Neuronal stem cell (in vitro differentiated cells): ENCODE results near the gene SSX4B.
"Not testable (repeated sequence)": the region's sequence is repeated elsewhere in the genome, so short reads cannot be mapped to it uniquely, and the experiment has no call there.

Experiments
- DNase-seq: peaks from one replicate; pipeline ENCODE4 v3.0.0-alpha.2; 2013; ENCODE audit warnings: low spot score
- H2AFZ ChIP-seq: one replicate; pipeline ENCODE4 v1.6.1; 2013; ENCODE audit warnings: mild to moderate bottlenecking, low read length, inconsistent platforms
- H2AK5ac ChIP-seq: 2 replicates; pipeline ENCODE4 v1.6.1; 2013; ENCODE audit warnings: low read depth, mild to moderate bottlenecking, inconsistent platforms, low read length, moderate library complexity, mixed read lengths
- H2BK120ac ChIP-seq: 2 replicates; pipeline ENCODE4 v1.6.1; 2013; ENCODE audit warnings: low read depth, mild to moderate bottlenecking, inconsistent platforms, low read length, moderate library complexity, mixed read lengths
- H2BK12ac ChIP-seq: one replicate; pipeline ENCODE4 v1.6.1; 2013; ENCODE audit warnings: low read length, inconsistent platforms
- H2BK15ac ChIP-seq: 2 replicates; pipeline ENCODE4 v1.6.1; 2013; ENCODE audit warnings: mild to moderate bottlenecking, low read length, inconsistent platforms, mixed read lengths
- H2BK5ac ChIP-seq: one replicate; pipeline ENCODE4 v1.6.1; 2013; ENCODE audit warnings: inconsistent platforms, mild to moderate bottlenecking, low read length, moderate library complexity
- H3K14ac ChIP-seq: one replicate; pipeline ENCODE4 v1.6.1; 2013; ENCODE audit warnings: low read length, inconsistent platforms
- H3K18ac ChIP-seq: 2 replicates; pipeline ENCODE4 v1.6.1; 2013; ENCODE audit warnings: low read length, inconsistent platforms
- H3K23ac ChIP-seq: 2 replicates; pipeline ENCODE4 v1.6.1; 2013; ENCODE audit warnings: low read depth, mild to moderate bottlenecking, mixed read lengths, low read length, inconsistent platforms; ENCODE audit not compliant: poor library complexity
- H3K27ac ChIP-seq: replicated peaks from 3 replicates; pipeline ENCODE4 v1.5.1; 2013; ENCODE audit warnings: low read length, inconsistent platforms
- H3K27me3 ChIP-seq, 3 experiments: 2 replicates each; pipeline ENCODE4 v1.6.1; 2013; ENCODE audit warnings: low read length in 3 of 3, mild to moderate bottlenecking in 2 of 3, inconsistent platforms in 1 of 3, low read depth in 1 of 3, mixed read lengths in 1 of 3, moderate library complexity in 1 of 3; ENCODE audit not compliant: control insufficient read depth in 3 of 3, insufficient read depth in 3 of 3
- H3K36me3 ChIP-seq, 2 donors: replicated peaks in 1 of 2; 2 replicates each; pipeline ENCODE4 v1.6.1; 2013; ENCODE audit warnings: low read length in 2 of 2; ENCODE audit not compliant: control insufficient read depth in 2 of 2, insufficient read depth in 2 of 2
- H3K4ac ChIP-seq: 2 replicates; pipeline ENCODE4 v1.6.1; 2013; ENCODE audit warnings: inconsistent platforms, mild to moderate bottlenecking, low read length, moderate library complexity
- H3K4me1 ChIP-seq, 2 donors: 1 replicate in 1 of 2; 2 replicates in 1 of 2; pipeline ENCODE4 v1.6.1; 2013; ENCODE audit warnings: low read length in 2 of 2, low read depth in 1 of 2; ENCODE audit not compliant: control insufficient read depth in 2 of 2, insufficient read depth in 1 of 2
- H3K4me2 ChIP-seq: one replicate; pipeline ENCODE4 v1.6.1; 2013; ENCODE audit warnings: mild to moderate bottlenecking, low read length, inconsistent platforms; ENCODE audit not compliant: insufficient read depth, poor library complexity, severe bottlenecking
- H3K4me3 ChIP-seq, 2 donors: 2 replicates each; pipeline ENCODE4 v1.5.1; 2013; ENCODE audit warnings: low read length in 2 of 2, mild to moderate bottlenecking in 2 of 2, inconsistent platforms in 1 of 2, moderate library complexity in 1 of 2
- H3K79me1 ChIP-seq: one replicate; pipeline ENCODE4 v1.6.1; 2013; ENCODE audit warnings: low read depth, mild to moderate bottlenecking, inconsistent platforms, low read length, moderate library complexity
- H3K9ac ChIP-seq: one replicate; pipeline ENCODE4 v1.6.1; 2013; ENCODE audit warnings: mild to moderate bottlenecking, low read depth, low read length, inconsistent platforms; ENCODE audit not compliant: poor library complexity
- H3K9me3 ChIP-seq, 2 donors: replicated peaks in 1 of 2; 2 replicates each; pipeline versions ENCODE3 to v1.6.1; 2013; ENCODE audit warnings: low read length in 2 of 2, mild to moderate bottlenecking in 2 of 2, inconsistent platforms in 1 of 2, low read depth in 1 of 2, mixed read lengths in 1 of 2, moderate library complexity in 1 of 2; ENCODE audit not compliant: control insufficient read depth in 2 of 2, insufficient read depth in 1 of 2
- H4K8ac ChIP-seq: one replicate; pipeline ENCODE4 v1.6.1; 2013; ENCODE audit warnings: low read depth, mild to moderate bottlenecking, inconsistent platforms, low read length, moderate library complexity
- H4K91ac ChIP-seq: one replicate; pipeline ENCODE4 v1.6.1; 2013; ENCODE audit warnings: low read length, low read depth, mild to moderate bottlenecking, inconsistent platforms; ENCODE audit not compliant: poor library complexity
- WGBS, 2 donors: extraction: QIAGEN DNeasy Blood & Tissue Kit; methylation state at CpG; one replicate each; pipeline ENCODE4 v1.1.7; 2013; ENCODE audit warnings: missing lambda C conversion rate in 2 of 2, mixed read lengths in 1 of 2; ENCODE audit not compliant: insufficient read length in 2 of 2, insufficient replicate concordance in 1 of 2; ENCODE audit errors: extremely low coverage in 2 of 2; 5-methylcytosine and 5-hydroxymethylcytosine counted together

Gene SSX4B

DNA sequence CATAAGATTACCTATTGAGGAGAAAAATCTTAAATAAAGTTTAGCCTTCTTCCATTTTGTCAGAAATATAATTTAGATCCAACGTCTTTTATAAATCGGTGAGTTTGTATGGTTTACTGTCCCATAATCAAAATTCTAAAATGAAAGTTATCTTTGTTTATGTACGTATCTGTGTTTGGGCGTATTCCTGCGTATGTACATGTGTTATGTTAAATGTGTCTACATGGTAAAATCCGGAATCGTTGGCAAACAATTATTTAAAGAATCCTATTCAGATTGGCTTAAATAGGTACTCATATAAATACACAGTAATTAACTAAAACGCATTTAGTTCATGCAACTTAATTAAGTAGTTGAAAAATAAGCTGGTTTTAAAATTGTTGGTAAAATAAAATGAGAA lies 41.4 kb downstream of the SSX4B start:
- not testable (repeated sequence) for H2BK15ac ChIP-seq, H3K9ac ChIP-seq, H3K27ac ChIP-seq, DNase-seq, H2AK5ac ChIP-seq, H3K4me1 ChIP-seq, H3K23ac ChIP-seq, H2BK120ac ChIP-seq, H4K8ac ChIP-seq, H3K36me3 ChIP-seq, H2AFZ ChIP-seq, H3K4ac ChIP-seq, H2BK5ac ChIP-seq, H3K4me2 ChIP-seq, H3K14ac ChIP-seq, H2BK12ac ChIP-seq, H3K79me1 ChIP-seq, H3K4me3 ChIP-seq, H3K18ac ChIP-seq, H3K9me3 ChIP-seq, H4K91ac ChIP-seq, H3K27me3 ChIP-seq
- WGBS, 2 donors, result no CpG with 5 or more reads among the region's 8 CpGs

DNA sequence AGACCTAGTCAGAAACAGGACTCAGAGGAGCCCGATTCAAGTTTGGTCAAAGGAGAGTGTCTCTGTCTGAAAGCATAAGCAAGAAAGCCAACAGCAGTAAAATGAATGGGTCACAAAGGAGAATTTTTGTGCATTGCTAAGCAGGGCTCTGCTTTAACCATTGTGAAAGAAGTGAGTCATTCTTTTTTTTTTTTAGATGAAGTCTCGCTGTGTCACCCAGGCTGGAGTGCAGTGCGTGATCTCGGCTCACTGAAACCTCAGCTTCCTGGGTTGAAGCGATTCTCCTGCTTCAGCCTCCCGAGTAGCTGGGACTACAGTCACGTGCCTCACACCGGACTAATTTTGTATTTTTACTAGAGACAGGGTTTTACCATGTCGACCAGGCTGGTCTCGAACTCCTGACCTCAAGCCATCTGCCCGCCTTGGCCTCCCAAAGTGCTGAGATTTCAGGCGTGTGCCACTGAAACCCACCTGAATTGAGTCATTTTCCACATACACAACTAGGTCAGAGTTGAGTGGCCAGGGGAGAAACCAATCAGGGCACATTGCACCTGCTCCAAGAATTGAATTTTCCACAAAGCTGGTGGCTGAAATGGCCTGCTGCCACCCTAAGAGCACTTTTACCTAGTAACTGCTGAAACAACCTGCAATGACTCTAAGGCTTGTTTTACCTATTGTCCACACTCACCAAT lies 43.9 kb downstream of the SSX4B start:
- not testable (repeated sequence) for H2AK5ac ChIP-seq, H3K27ac ChIP-seq, H2BK12ac ChIP-seq, H3K27me3 ChIP-seq, H3K4me1 ChIP-seq, H3K23ac ChIP-seq, H3K4me3 ChIP-seq, H3K9ac ChIP-seq, H3K36me3 ChIP-seq, H4K91ac ChIP-seq, H3K4me2 ChIP-seq, H3K9me3 ChIP-seq, H4K8ac ChIP-seq, H3K79me1 ChIP-seq, H3K18ac ChIP-seq, H2BK120ac ChIP-seq, H3K14ac ChIP-seq, H3K4ac ChIP-seq, H2AFZ ChIP-seq, H2BK5ac ChIP-seq, H2BK15ac ChIP-seq, DNase-seq
- WGBS, 2 donors, result no CpG with 5 or more reads among the region's 12 CpGs

DNA sequence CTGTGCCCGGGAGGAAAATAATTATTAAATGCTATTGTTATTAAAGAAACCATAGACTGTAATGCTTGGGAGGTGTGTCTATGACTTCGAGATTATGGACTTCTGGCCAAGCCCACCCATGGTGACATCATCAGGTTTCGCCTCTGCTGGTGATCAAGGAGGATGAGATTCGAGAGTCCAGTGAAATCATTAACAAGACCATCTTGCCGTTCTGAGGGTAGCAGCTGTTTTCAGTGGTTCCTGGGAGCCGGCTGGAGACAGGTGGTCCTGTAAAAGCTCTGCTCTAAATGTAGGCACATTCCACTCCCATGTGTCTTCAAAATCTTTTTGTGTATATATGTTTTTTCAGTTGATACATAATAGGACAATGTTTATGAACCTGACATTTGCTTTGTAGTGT lies 52.5 kb downstream of the SSX4B start:
- H3K36me3 ChIP-seq, H3K9me3 ChIP-seq, H3K23ac ChIP-seq, H3K4ac ChIP-seq, DNase-seq, H4K8ac ChIP-seq, H2AK5ac ChIP-seq, H2BK120ac ChIP-seq, H3K14ac ChIP-seq, H3K4me2 ChIP-seq, H4K91ac ChIP-seq, H3K79me1 ChIP-seq, H3K4me3 ChIP-seq, H3K4me1 ChIP-seq, H3K9ac ChIP-seq, H3K27ac ChIP-seq, H2AFZ ChIP-seq, H2BK12ac ChIP-seq, H3K18ac ChIP-seq, H2BK15ac ChIP-seq, H2BK5ac ChIP-seq, H3K27me3 ChIP-seq: not testable (repeated sequence)
- WGBS, 2 donors, result no CpG with 5 or more reads among the region's 6 CpGs

DNA sequence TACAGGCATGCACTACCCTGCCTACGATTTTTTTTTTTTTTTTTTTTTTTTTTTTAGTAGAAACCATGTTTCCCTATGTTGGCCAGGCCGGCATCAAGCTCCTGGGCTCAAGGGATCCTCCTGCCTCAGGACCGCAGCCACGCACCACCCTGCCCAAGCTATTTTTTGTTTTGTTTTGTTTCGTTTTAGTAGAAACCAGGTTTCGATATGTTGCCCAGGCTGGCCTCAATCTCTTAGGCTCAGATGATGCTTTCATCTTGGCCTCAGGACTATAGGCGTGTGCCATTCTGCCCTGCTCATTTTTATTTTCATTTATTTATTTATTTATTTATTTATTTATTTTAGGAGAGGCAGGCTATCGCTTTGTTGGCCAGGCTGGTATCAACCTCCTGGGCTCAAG lies 54.1 kb downstream of the SSX4B start:
- Histone ChIP-seq H3K14ac (no peak overlapping the region), H3K27ac (no peak overlapping the region), H2BK120ac (no peak overlapping the region), H4K8ac (no peak overlapping the region), H3K18ac (no peak overlapping the region), H3K4ac (no peak overlapping the region), H3K4me2 (no peak overlapping the region), H2AFZ (no peak overlapping the region), H3K4me1 (no peaks in the 10 kb centered on the region), H2BK15ac (no peak overlapping the region), H3K9ac (no peak overlapping the region), H3K23ac (no peak overlapping the region), H2BK5ac (no peak overlapping the region), H2BK12ac (no peak overlapping the region), H3K9me3 (no peaks in the 10 kb centered on the region), H4K91ac (no peak overlapping the region), H3K79me1 (no peaks in the 10 kb centered on the region), H3K36me3 (no peaks in the 10 kb centered on the region), H3K4me3 (no peak overlapping the region), H2AK5ac (no peak overlapping the region), H3K27me3 (no peaks in the 10 kb centered on the region)
- DNase-seq, result no peak
- no CpG with 5 or more reads among the region's 8 CpGs for WGBS, 2 donors
